GM19395 (cell line): ENCODE measurements around the gene USP50.
A peak's percentile ranks its signal among the peaks of the same experiment; 100 is the strongest.
"Not testable (repeated sequence)": the region's sequence is repeated elsewhere in the genome, so short reads cannot be mapped to it uniquely, and the experiment has no call there.

Experiments
- ATAC-seq: cut with Tn5 transposase; IDR thresholded peaks from one replicate; pipeline ENCODE4 v1.9.1; 2021; ENCODE audit warnings: mild to moderate bottlenecking, moderate library complexity; ENCODE audit not compliant: unreplicated experiment

The USP50 gene

GRCh38 chr15:50505656-50506055 lies 40.8 kb downstream of the USP50 start:
- not testable (repeated sequence) for ATAC-seq

GRCh38 chr15:50503144-50503543 lies 43.3 kb downstream of the USP50 start:
- ATAC-seq, result no peak

GRCh38 chr15:50501815-50502214 lies 44.7 kb downstream of the USP50 start:
- no peak for ATAC-seq

- no peak for ATAC-seq
Measured at GRCh38 chr15:50500352-50500751, 46.1 kb downstream of the USP50 start.

GRCh38 chr15:50496692-50497091 lies 49.8 kb downstream of the USP50 start:
- no peak for ATAC-seq

GRCh38 chr15:50494547-50494946 lies 51.9 kb downstream of the USP50 start:
- ATAC-seq, result not testable (repeated sequence)

- ATAC-seq, result no peak
Measured at GRCh38 chr15:50493625-50494024, 52.8 kb downstream of the USP50 start.

GRCh38 chr15:50487287-50487686 lies 59.2 kb downstream of the USP50 start:
- ATAC-seq, result no peak

GRCh38 chr15:50485389-50485788 lies 61.1 kb downstream of the USP50 start:
- ATAC-seq, result no peak

- peak; percentile 78 for ATAC-seq
Measured at GRCh38 chr15:50484781-50485180, 61.7 kb downstream of the USP50 start.

GRCh38 chr15:50476143-50476542 lies 70.3 kb downstream of the USP50 start:
- ATAC-seq, result no peak

GRCh38 chr15:50471072-50471471 lies 75.4 kb downstream of the USP50 start:
- no peak for ATAC-seq

GRCh38 chr15:50463423-50464358 lies 82.8 kb downstream of the USP50 start:
- no peak for ATAC-seq

GRCh38 chr15:50458348-50459112 lies 87.9 kb downstream of the USP50 start:
- no peak for ATAC-seq

GRCh38 chr15:50452927-50453326 lies 93.5 kb downstream of the USP50 start:
- ATAC-seq, result no peak
